CD4-positive, alpha-beta T cell (primary cell): Measurements from ENCODE around the gene TMEM200B. TPM values are rescaled to one million over a fixed set of nuclear protein-coding genes. Genes with fewer than 3 reads are reported as not detected.

Experiments
- ATAC-seq: fragments of 200-7000 bp; cut with Tn5 transposase; one replicate; pipeline ENCODE4 v1.10.0; 2022; ENCODE audit warnings: mild to moderate bottlenecking; ENCODE audit not compliant: poor library complexity
- CTCF ChIA-PET: fragments of 350-600 bp; sonication (Branson Sonifier 250); formaldehyde crosslinking; loops from one replicate; lab custom pipeline; 2021; ENCODE audit warnings: antibody characterized with exemption, inconsistent platforms; lab: Charles Lee
- POLR2A ChIA-PET: fragments of 350-600 bp; sonication (Branson Sonifier 250); formaldehyde crosslinking; loops from one replicate; lab custom pipeline; 2021; ENCODE audit warnings: antibody characterized with exemption, inconsistent platforms; lab: Charles Lee
- DNase-seq, 14 experiments: peaks; one replicate each; pipeline ENCODE4 v3.0.0-alpha.2; 2013 to 2020; ENCODE audit warnings: mixed read lengths in 2 of 14
- H3K27ac ChIP-seq, 2 donors: one replicate each; pipeline versions ENCODE4 v1.5.1 to v1.7.0; 2013; ENCODE audit warnings: low read length in 2 of 2, low read depth in 1 of 2, mild to moderate bottlenecking in 1 of 2
- H3K27me3 ChIP-seq, 2 experiments: 1 replicate in 1 of 2; 2 replicates in 1 of 2; pipeline versions ENCODE4 v1.6.1 to v1.7.0; 2013; ENCODE audit warnings: low read length in 2 of 2, control low read depth in 1 of 2, mild to moderate bottlenecking in 1 of 2, moderate library complexity in 1 of 2; ENCODE audit not compliant: insufficient read depth in 2 of 2, control insufficient read depth in 1 of 2
- H3K36me3 ChIP-seq: one replicate; pipeline ENCODE4 v1.6.1; 2013; ENCODE audit warnings: low read length, control low read depth; ENCODE audit not compliant: insufficient read depth
- H3K4me1 ChIP-seq: one replicate; pipeline ENCODE4 v1.6.1; 2013; ENCODE audit warnings: low read length, control low read depth; ENCODE audit not compliant: insufficient read depth
- H3K4me3 ChIP-seq: one replicate; pipeline ENCODE4 v1.5.1; 2013; ENCODE audit warnings: mild to moderate bottlenecking, low read length, moderate library complexity
- H3K9me3 ChIP-seq, 2 experiments: 1 replicate in 1 of 2; 2 replicates in 1 of 2; pipeline versions ENCODE4 v1.6.1 to v1.7.0; 2013; ENCODE audit warnings: low read length in 2 of 2, mild to moderate bottlenecking in 2 of 2, control low read depth in 1 of 2, moderate library complexity in 1 of 2; ENCODE audit not compliant: control insufficient read depth in 1 of 2, insufficient read depth in 1 of 2
- H3K27ac Mint-ChIP-seq: one replicate; pipeline ENCODE4 v1.8.0; 2020; ENCODE audit warnings: mixed read lengths
- H3K27me3 Mint-ChIP-seq: one replicate; pipeline ENCODE4 v1.8.0; 2021; ENCODE audit warnings: mixed read lengths
- H3K36me3 Mint-ChIP-seq: one replicate; pipeline ENCODE4 v1.8.0; 2021; ENCODE audit warnings: low read depth, mixed read lengths
- H3K4me1 Mint-ChIP-seq: one replicate; pipeline ENCODE4 v1.8.0; 2021; ENCODE audit warnings: low read depth, mixed read lengths
- H3K4me3 Mint-ChIP-seq: one replicate; pipeline ENCODE4 v1.8.0; 2020; ENCODE audit warnings: mild to moderate bottlenecking, mixed read lengths
- H3K9me3 Mint-ChIP-seq: one replicate; pipeline ENCODE4 v1.8.0; 2020; ENCODE audit warnings: mixed read lengths
- CTCF ChIP-seq: fragments of 200-600 bp; IDR thresholded peaks from one replicate; pipeline ENCODE4 v1.8.0; 2022; ENCODE audit warnings: antibody characterized with exemption, mild to moderate bottlenecking
- intact Hi-C, 2 experiments: fragments of 100-400 bp; cut with DNase I in 1 of 2; cut with micrococcal nuclease in 1 of 2; formaldehyde crosslinking; loops; one replicate each; pipeline versions ENCODE4 v1.15.1 to v1.9.0; 2023 to 2025; cut with DNase I, micrococcal nuclease
- total RNA-seq, 174 experiments: library from RNA in 2 of 174; stranded (reverse) in 2 of 174; gene quantifications; one replicate each; pipeline ENCODE4 v1.2.3 and lab custom pipeline; 2021 to 2026

Gene TMEM200B
- total RNA-seq, 2 experiments from 2014 or later: not detected

- ATAC-seq (peak; percentile 84), DNase-seq (peak; percentile 40 to 82 (median 58))
- Mint-ChIP-seq H3K4me3 (no peak overlapping the region), H3K36me3 (peaks cover 37% of the 10 kb centered on the region), H3K9me3 (no peaks in the 10 kb centered on the region), H3K4me1 (peaks cover 8% of the 10 kb centered on the region), H3K27me3 (peaks cover 18% of the 10 kb centered on the region), H3K27ac (no peak overlapping the region)
- peak; percentile 73 for TF ChIP-seq CTCF
- CTCF ChIA-PET: no interaction called here
- Histone ChIP-seq H3K4me3 (no peak overlapping the region), H3K4me1 (peaks cover 41% of the 10 kb centered on the region), H3K36me3 (peaks cover 26% of the 10 kb centered on the region), H3K27me3 (peaks cover 25 to 44% of the 10 kb centered on the region in 2 experiments), H3K9me3 (peaks cover 0 to 3% of the 10 kb centered on the region in 2 experiments), H3K27ac (no peak overlapping the region)
- POLR2A ChIA-PET: interaction anchor here (0.8 to 1.8 kb wide), 4 partner anchors 15 to 540 kb away, joined by 3 to 16 read pairs (median 4); partner anchors contain the start of gene SRSF4
- intact Hi-C loops: loop anchor here (2.0 to 10.0 kb wide), 4 partner anchors 54 to 238 kb away; no protein-coding TSS in a partner anchor
Observed at GRCh38 chr1:29120947-29121485, 2.7 kb downstream of the TMEM200B start.

- DNase-seq (no peak), ATAC-seq (no peak)
- no peak overlapping the region for H3K4me3 ChIP-seq
- Mint-ChIP-seq H3K4me3 (no peak overlapping the region), H3K36me3 (peaks cover 43% of the 10 kb centered on the region), H3K27me3 (peaks cover 11% of the 10 kb centered on the region), H3K4me1 (peaks cover 1% of the 10 kb centered on the region), H3K27ac (no peak overlapping the region), H3K9me3 (no peaks in the 10 kb centered on the region)
- peaks cover 25 to 42% of the 10 kb centered on the region in 2 experiments for H3K27me3 ChIP-seq
- TF ChIP-seq CTCF: no peak
- peaks cover 41% of the 10 kb centered on the region for H3K4me1 ChIP-seq
- CTCF ChIA-PET: no interaction called here
- peaks cover 0 to 3% of the 10 kb centered on the region in 2 experiments for H3K9me3 ChIP-seq
- POLR2A ChIA-PET: interaction anchor here (0.8 to 1.3 kb wide), 2 partner anchors 15 to 62 kb away, joined by 3 to 6 read pairs; partner anchors contain the start of gene SRSF4
- intact Hi-C loops: loop anchor here (2.0 to 10.0 kb wide), 4 partner anchors 54 to 238 kb away; no protein-coding TSS in a partner anchor
- peaks cover 32% of the 10 kb centered on the region for H3K36me3 ChIP-seq
- H3K27ac ChIP-seq: no peak overlapping the region
Observed at GRCh38 chr1:29120367-29120766, 3.3 kb downstream of the TMEM200B start.

- Mint-ChIP-seq H3K4me1 (no peaks in the 10 kb centered on the region), H3K27ac (no peak overlapping the region), H3K4me3 (no peak overlapping the region), H3K27me3 (peaks cover 7% of the 10 kb centered on the region), H3K9me3 (no peaks in the 10 kb centered on the region), H3K36me3 (peaks cover 50% of the 10 kb centered on the region)
- Histone ChIP-seq H3K9me3 (peaks cover 0 to 3% of the 10 kb centered on the region in 2 experiments), H3K27me3 (peaks cover 20 to 31% of the 10 kb centered on the region in 2 experiments), H3K4me1 (peaks cover 34% of the 10 kb centered on the region), H3K36me3 (peaks cover 41% of the 10 kb centered on the region), H3K27ac (no peak overlapping the region), H3K4me3 (no peak overlapping the region)
- ATAC-seq: no peak
- TF ChIP-seq CTCF: no peak
- ChIA-PET POLR2A (interaction anchor here (0.6 to 1.3 kb wide), 2 partner anchors 63 to 773 kb away, joined by 4 to 6 read pairs; partner anchors contain the start of gene SRSF4), CTCF (no interaction called here)
- intact Hi-C loops: no loop called here
- no peak for DNase-seq
Observed at GRCh38 chr1:29119121-29119929, 4.4 kb downstream of the TMEM200B start.
